GM19372 (cell line): Measurements from ENCODE around the gene MS4A8.
"Not testable (repeated sequence)": the region's sequence is repeated elsewhere in the genome, so short reads cannot be mapped to it uniquely, and the experiment has no call there.

Source experiments
- ATAC-seq: cut with Tn5 transposase; IDR thresholded peaks from one replicate; pipeline ENCODE4 v1.9.1; 2021; ENCODE audit warnings: mild to moderate bottlenecking, low read depth, moderate library complexity; ENCODE audit not compliant: unreplicated experiment

MS4A8 gene

GRCh38 chr11:60699284-60699691 lies at the start of gene MS4A8:
MS4A8 (plus strand) TSS chr11:60699612; CDS start chr11:60700861, 1,249 bp downstream.
- ATAC-seq, result no peak

GRCh38 chr11:60657888-60658287 lies 41.5 kb upstream of the MS4A8 start:
- ATAC-seq, result no peak

GRCh38 chr11:60658409-60658808 lies 41.0 kb upstream of the MS4A8 start:
- ATAC-seq, result no peak

GRCh38 chr11:60672255-60672654 lies 27.2 kb upstream of the MS4A8 start:
- no peak for ATAC-seq

GRCh38 chr11:60678231-60678630 lies 21.2 kb upstream of the MS4A8 start:
- ATAC-seq, result not testable (repeated sequence)

- ATAC-seq, result no peak
These were observed 19.5 kb upstream of the MS4A8 start for GRCh38 chr11:60679879-60680278.

GRCh38 chr11:60680455-60681119 lies 18.8 kb upstream of the MS4A8 start:
- no peak for ATAC-seq

GRCh38 chr11:60684541-60684848 lies 14.9 kb upstream of the MS4A8 start:
- ATAC-seq, result not testable (repeated sequence)

GRCh38 chr11:60691661-60692060 lies 7.8 kb upstream of the MS4A8 start:
- ATAC-seq, result no peak

GRCh38 chr11:60699936-60700335 lies 524 bp downstream of the MS4A8 start:
- ATAC-seq, result no peak

GRCh38 chr11:60700689-60701468 lies 1.5 kb downstream of the MS4A8 start:
- ATAC-seq, result no peak

- no peak for ATAC-seq
These were observed 2.0 kb downstream of the MS4A8 start for GRCh38 chr11:60701469-60701818.

- ATAC-seq, result no peak
These were observed 4.0 kb downstream of the MS4A8 start for GRCh38 chr11:60703374-60703773.

- ATAC-seq, result no peak
These were observed 6.5 kb downstream of the MS4A8 start for GRCh38 chr11:60705895-60706294.

GRCh38 chr11:60706931-60707330 lies 7.5 kb downstream of the MS4A8 start:
- no peak for ATAC-seq

- no peak for ATAC-seq
These were observed 11.1 kb downstream of the MS4A8 start for GRCh38 chr11:60710482-60710881.

GRCh38 chr11:60711276-60711675 lies 11.9 kb downstream of the MS4A8 start:
- no peak for ATAC-seq

GRCh38 chr11:60713423-60713822 lies 14.0 kb downstream of the MS4A8 start:
- ATAC-seq, result not testable (repeated sequence)

GRCh38 chr11:60717956-60718355 lies 18.5 kb downstream of the MS4A8 start:
- ATAC-seq, result no peak

- ATAC-seq, result no peak
These were observed 19.3 kb downstream of the MS4A8 start for GRCh38 chr11:60718524-60719316.

- ATAC-seq, result no peak
These were observed 20.0 kb downstream of the MS4A8 start for GRCh38 chr11:60719391-60719790.
